GM19043 (cell line): ENCODE data around the gene COL18A1.
"Not testable (repeated sequence)": the region's sequence is repeated elsewhere in the genome, so short reads cannot be mapped to it uniquely, and the experiment has no call there.

Source experiments
- ATAC-seq: cut with Tn5 transposase; IDR thresholded peaks from one replicate; pipeline ENCODE4 v1.9.1; 2021; ENCODE audit warnings: low read depth; ENCODE audit not compliant: unreplicated experiment

The COL18A1 gene

DNA sequence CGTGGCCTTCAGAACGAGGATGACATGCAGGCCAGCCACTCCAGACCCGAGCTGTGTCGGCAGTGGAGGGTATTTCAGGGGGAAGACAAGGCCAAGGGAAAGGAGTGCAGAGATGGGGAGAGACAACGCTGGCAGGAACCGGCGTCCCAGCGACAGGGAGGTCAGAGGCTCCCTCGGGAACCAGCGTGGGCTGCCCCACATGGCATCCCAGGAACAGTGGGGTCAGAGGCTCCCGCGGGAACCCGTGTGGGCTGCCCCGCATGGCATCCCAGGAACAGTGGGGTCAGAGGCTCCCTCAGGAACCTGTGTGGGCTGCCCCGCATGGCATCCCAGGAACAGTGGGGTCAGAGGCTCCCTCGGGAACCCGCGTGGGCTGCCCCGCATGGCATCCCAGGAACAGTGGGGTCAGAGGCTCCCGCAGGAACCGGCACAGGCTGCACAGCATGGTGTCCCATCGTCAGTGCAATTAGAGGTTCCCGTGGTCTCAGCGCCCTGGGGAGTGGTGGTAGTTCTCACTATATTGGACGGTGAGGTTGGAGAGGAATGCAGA, 94.3 kb downstream of the COL18A1 start:
- ATAC-seq: no peak

DNA sequence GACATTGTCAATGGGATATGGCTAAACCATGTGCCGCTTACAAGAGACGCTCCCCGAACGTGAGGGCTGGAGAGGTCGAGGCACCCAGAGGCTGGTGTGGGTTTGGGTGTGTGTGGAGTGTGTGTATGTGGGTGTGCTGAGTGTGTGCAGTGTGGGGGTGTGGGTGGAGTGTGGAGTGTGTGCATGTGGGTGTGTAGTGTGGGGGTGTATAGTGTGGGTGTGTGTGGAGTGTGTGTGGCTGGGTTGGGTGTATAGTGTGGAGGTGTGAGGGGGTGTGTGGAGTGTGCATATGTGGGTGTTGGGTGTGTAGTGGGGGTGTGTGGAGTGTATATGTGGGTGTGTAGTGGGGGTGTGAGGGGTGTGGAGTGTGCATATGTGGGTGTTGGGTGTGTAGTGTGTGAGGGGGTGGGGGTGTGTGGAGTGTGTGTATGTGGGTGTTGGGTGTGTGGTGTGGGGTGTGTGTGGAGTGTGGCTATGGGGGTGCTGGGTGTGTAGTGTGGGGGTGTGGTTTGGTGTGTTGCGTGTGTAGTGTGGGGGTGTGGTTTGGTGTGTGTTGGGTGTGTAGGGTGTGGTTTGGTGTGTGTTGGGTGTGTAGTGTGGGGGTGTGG, 95.1 kb downstream of the COL18A1 start:
- no peak for ATAC-seq

DNA sequence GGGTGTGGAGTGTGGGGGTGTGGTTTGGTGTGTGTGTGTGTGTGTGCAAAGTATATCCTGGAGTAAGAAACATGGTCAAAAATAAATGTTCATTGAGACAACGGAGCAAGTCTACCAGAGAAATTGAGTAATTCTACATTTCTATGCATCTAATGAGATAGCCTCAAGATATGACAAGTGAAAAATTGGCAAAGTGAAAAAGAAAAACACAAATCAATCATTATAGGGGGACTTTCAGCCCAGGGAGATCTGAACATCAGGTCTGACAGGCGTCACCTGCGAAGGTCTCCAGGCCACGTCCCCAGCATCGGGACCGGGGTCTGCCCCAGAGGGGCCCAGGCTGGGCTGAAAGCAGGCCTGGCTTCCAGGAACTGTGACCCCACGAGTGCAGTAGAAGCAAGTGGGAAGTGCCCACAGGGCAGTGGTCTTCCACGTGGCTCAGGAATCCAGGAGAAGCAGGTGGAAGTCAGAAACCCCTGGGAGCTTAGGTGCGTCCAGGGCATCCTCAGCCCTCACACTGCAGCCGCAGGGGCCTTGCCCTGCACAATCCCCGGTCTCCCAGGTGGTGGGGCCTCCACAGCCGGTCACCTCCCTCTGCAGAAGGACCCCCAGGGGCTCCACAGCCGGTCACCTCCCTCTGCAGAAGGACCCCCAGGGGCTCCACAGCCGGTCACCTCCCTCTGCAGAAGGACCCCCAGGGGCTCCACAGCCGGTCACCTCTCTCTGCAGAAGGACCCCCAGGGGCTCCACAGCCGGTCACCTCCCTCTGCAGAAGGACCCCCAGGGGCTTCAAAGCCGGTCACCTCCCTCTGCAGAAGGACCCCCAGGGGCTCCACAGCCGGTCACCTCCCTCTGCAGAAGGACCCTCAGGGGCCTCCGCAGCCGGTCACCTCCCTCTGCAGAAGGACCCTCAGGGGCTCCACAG, 96.4 kb downstream of the COL18A1 start:
- ATAC-seq: not testable (repeated sequence)

DNA sequence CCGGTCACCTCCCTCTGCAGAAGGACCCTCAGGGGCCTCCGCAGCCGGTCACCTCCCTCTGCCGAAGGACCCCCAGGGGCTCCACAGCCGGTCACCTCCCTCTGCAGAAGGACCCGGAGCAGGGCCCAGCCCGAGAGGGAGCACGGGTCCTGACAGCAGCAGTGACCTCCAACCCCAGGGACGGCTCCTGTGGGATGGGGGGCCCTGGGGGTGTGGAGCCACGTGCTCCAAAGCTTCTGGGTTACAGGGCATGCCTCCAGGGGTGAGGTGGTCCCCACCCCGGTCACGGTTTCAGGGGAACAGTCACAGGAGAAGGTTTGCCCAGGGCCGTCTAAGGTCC, 97.0 kb downstream of the COL18A1 start:
- ATAC-seq: no peak

DNA sequence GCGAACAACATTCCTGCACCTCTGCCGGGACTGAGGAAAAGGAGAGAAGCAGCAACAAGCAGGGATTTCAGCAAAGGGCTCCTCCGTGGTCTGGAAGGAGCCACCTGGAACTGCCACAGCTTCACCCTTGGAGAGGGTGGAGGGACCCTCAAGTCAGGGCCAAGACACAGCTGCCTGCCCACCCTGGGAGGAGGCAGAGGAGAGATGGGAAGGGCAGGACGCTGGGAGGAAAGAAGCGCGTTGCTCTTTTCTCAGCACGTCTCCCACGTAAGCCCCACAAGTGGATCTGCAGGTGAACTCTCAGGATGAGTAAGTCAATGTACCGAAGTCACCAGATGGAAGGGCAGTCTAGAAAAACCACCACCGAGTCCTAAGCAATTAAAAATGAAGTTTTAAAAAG, 97.6 kb downstream of the COL18A1 start:
- no peak for ATAC-seq

DNA sequence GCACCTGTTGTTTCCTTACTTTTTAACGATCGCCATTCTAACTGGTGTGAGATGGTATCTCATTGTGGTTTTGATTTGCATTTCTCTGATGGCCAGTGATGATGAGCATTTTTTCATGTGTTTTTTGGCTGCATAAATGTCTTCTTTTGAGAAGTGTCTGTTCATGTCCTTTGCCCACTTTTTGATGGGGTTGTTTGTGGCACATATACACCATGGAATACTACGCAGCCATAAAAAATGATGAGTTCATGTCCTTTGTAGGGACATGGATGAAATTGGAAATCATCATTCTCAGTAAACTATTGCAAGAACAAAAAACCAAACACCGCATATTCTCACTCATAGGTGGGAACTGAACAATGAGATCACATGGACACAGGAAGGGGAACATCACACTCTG, 98.3 kb downstream of the COL18A1 start:
- not testable (repeated sequence) for ATAC-seq

DNA sequence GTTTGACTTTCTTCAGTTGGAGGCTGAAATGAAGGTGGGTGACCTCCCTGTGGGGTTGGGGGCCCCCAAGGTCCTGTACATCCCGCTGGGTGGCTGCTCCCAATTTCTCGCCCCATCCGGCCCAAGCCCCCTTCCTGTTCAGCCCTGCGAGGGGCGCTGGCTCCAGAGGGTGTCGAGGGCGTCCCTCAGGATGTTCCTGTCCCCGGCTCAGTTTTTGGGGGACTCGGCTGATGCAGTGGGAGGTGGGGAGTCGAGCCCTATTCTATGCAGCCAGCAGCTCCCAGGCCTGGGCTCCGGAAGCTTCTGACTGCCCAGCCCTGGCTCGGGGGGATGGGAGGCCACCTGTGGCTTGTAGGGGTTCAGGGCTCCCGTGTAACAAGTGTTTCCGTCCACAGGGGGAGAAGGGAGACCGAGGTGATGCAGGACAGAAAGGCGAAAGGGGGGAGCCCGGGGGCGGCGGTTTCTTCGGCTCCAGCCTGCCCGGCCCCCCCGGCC, 99.1 kb downstream of the COL18A1 start:
- ATAC-seq: no peak

DNA sequence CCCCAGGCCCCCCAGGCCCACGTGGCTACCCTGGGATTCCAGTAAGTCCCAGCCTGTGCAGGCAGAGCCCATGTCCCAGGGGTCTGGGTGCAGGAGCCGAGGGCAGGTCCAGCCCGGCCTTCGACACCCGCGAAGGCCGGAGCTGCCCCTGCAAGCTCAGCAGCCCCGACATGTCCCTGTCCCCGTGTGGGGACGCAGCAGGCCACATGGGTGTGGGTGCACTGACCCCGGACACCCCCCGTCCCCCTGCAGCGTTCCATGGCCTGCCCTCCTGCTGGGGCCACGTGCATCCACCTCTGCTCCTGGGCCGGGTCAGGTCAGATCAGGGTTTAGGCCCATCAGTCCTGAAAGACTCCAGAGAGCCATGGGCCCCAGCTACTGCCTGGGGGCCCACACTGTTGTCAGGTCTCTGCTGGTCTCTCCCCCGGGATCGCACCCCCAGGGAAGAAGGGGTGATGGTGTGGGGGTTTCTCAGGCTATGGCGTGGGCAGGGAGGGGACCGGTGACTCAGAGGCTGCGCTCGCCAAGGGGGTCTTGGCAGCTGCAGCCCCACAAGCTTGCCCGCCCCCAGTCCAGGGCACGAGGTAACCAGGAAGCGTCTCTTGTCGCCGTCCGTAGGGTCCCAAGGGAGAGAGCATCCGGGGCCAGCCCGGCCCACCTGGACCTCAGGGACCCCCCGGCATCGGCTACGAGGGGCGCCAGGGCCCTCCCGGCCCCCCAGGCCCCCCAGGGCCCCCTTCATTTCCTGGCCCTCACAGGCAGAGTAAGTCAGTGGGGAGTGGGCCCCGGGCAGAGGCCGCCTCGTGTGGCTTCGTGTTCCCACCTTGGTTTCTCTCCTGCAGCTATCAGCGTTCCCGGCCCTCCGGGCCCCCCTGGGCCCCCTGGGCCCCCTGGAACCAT, 99.8 kb downstream of the COL18A1 start:
- no peak for ATAC-seq

DNA sequence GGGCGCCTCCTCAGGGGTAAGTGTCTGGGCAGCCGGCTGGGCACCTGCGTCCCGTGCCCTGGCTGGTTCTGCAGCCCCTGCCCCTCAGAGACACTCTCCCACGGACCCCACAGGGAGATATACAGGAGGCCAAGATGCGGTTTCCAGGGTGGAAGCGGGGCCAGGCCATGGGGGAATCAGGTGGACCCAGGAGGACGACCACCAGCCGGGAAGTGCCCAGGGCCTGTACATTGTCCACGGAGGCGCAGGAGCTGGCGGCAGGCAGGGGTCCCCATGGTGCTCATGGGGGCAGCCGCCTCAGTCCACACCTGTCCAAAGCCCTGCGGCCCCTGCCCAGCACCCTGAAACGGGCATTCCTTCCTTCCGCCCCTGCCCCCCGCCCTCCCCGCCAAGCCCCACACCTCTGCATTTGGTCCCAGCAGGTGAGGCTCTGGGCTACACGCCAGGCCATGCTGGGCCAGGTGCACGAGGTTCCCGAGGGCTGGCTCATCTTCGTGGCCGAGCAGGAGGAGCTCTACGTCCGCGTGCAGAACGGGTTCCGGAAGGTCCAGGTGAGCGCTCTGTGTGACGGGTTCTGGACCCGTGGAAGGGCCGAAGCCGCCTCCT, 100.6 kb downstream of the COL18A1 start:
- ATAC-seq: no peak

DNA sequence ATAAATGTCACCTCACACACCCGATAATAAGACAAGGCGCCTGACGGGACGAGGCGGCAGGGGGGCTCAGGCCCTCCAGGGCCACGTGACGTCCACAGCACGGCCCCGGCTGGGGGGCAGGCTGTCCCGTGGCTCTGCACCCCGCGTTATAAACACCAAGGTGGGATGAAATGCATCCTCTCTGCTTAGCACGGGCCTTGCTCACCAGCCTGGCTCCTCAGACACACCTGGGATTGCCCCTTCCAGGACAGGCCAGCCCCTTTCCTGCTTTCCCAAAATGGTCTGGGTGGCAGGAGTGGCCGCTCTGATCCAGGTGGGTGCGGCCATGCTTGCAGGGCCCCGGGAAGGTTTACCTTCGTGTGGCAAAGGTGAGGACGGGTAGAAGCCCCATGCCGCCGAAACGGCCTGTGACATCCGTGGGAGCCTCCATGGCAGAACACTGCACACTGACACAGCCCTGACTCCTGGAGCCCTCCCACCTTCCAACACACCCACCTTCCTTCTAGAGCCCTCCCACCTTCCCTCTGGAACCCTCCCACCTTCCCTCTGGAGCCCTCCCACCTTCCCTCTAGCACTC, 101.4 kb downstream of the COL18A1 start:
- no peak for ATAC-seq

DNA sequence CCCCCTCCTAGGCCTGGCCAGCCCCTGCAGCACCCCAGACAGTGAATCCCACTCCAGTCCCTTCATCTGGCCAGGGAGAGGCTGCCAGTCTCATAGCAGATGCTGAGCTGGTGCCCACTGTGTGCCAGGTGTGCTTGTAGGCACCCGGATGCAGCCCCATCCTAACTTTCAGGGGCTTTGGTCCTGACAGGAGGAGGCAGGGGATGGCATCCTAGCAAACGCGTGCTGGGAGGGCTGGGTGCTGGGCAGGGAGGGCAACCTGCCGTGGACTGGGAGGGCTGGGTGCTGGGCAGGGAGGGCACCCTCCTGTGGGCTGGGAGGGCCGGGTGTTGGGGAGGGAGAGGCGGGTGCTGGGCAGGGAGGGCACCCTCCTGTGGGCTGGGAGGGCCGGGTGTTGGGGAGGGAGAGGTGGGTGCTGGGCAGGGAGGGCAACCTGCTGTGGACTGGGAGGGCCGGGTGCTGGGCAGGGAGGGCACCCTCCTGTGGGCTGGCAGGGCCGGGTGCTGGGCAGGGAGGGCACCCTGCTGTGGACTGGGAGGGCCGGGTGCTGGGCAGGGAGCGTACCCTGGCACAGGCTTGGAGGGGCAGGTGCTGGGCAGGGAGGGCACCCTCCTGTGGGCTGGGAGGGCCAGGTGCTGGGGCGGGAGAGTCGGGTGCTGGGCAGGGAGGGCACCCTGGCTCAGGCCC, 102.0 kb downstream of the COL18A1 start:
- no peak for ATAC-seq

DNA sequence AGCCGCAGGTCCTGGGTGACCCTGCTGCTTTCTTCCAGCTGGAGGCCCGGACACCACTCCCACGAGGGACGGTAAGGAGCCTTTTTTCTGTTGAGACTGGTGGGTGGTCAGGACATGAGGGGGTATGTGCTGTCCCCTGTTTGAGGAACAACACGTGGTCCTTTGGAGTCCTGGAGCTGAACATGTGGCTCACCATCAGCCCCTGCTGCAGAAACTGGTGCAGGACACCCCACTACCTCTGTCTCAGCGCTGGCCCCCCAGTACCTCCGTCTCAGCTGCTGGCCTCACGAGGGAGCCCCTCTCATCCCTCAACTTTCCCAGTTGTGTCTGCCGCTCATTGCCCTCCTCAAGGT, 102.5 kb downstream of the COL18A1 start:
- ATAC-seq: no peak

DNA sequence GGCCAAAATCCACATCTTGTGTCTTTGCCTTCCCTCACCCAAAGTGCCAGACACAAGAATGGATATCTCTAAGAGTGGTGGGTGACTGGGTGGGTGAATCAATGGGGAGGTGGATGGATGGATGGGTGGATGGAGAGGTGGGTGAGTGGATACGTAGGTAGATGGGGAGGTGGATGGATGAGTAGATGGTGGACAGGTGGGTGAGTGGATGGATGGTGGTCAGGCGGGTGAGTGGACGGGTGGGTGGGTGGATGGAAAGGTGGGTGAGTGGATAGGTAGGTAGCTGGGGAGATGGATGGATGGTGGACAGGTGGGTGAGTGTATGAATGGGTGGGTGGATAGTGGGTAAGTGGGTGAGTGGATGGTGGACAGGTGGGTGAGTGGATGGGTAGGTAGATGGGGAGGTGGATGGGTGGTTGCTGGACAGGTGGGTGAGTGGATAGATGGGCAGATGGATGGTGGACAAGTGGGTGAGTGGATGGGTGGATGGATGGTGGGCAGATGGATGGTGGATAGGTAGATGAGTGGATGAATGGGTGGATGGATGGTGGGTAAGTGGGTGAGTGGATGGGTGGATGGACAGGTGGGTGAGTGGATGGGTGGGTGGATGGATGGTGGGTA, 103.0 kb downstream of the COL18A1 start:
- no peak for ATAC-seq

DNA sequence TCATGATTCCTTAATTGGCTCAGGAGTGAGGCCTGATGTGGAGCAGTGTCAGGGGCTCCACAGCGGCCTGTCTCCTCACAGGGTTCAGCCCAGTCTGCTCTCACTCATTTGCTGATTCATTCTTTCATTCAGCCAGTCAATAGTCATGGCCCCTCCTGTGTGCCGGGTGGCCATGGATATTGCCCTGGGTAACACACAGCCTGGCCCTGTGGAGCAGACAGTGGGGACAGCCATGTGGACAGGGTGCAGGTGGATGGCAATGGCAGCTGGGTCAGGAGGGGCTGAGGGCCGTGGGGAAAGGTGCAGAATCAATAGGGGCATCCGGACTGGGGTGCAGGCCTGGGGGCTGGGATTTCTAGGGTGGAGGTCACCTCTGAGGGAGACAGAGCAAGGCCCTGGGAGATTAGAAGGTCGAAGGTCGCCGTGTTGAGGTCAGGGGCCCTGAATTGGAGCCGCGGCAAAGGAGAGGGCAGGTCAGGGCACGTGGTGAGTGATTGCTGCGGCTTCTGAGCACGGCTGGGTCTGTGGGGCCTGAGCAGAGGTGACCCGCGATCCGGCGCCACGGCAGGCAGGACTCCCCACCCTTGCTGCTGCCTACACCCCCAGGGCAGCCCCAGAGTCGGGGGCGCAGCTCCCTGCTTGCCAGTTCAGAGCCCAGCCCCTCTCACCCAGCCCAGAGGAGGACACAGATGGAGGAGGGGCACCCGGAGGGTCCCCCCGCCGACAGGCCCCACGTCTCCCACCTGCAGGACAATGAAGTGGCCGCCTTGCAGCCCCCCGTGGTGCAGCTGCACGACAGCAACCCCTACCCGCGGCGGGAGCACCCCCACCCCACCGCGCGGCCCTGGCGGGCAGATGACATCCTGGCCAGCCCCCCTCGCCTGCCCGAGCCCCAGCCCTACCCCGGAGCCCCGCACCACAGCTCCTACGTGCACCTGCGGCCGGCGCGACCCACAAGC, 103.9 kb downstream of the COL18A1 start:
- no peak for ATAC-seq

DNA sequence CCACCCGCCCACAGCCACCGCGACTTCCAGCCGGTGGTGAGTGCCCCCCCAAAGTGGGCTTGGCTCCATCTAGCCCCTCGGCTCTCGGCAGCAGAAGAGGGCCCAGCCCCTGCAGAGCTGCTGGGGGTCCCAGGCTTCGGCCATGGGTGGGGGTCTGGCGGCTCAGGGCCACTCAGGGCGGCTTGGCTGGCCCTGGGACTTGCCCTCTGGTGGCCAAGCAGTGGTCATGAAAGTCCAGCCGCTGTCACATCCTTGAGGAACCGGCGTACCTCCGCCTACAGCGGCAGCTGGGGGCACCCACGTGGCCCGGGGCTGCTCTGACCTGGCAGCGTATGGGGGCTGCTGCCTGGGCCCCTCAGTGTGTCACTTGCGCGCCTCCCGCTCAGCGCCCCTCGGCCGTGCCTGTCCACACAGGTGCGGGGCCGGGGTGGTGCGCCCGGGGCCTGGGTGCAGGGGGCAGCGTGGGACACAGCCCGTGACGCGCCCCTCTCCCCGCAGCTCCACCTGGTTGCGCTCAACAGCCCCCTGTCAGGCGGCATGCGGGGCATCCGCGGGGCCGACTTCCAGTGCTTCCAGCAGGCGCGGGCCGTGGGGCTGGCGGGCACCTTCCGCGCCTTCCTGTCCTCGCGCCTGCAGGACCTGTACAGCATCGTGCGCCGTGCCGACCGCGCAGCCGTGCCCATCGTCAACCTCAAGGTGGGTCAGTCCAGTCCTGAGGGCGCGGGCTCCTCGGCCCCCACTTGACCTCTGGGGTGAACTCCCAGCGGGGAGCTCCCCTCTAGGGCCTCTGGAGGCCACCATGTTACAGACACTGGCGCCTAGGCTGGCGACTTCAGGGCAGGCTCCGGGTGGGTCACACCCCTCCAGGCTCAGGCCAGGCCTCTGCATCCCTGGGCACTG, 104.9 kb downstream of the COL18A1 start:
- ATAC-seq: no peak

DNA sequence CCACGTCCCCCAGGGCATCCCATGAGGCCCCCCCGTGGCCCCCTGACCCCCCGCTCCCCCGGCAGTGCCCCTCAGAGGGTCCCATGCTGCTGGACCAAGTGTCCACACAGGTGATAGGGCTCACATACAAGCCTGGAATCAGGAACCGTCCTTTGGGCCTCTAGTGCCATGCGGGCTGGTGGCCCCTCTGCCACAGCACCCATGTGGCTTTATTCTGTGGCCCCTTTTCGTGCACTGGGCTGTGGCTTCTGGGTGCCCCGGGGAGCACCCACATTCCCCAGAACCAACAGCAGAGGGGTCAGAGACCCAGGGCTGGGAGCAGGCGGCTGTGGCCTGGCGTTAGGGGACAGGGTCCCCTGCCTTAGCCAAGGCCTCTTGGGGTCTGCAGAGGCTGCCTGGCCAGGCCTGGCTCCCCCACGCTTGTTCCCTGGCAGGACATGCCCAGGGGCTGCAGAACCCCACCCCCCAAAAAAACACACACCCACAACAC, 105.5 kb downstream of the COL18A1 start:
- ATAC-seq: no peak

DNA sequence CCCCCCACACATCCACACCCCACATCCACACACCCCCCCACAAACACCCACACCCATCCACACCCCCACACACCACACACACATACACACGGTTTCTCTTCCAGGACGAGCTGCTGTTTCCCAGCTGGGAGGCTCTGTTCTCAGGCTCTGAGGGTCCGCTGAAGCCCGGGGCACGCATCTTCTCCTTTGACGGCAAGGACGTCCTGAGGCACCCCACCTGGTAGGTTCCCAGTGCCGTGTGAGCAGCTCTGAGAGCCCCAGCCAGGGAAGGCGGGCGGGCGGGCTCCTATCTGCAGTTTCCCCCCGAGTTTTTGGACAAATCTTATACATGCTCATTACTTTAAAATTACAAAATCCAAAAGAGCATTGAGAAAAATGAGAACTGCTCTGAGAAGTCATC, 106.0 kb downstream of the COL18A1 start:
- no peak for ATAC-seq
